Mesenchymal stem cell (in vitro differentiated cells and primary cell): Measurements from ENCODE around the gene ITPA.

Experiments used
- DNase-seq: peaks from one replicate; pipeline ENCODE4 v3.0.0-alpha.2; 2013
- H2AFZ ChIP-seq: one replicate; pipeline ENCODE4 v1.6.1; 2013; ENCODE audit warnings: low read depth, mild to moderate bottlenecking, control low read depth, inconsistent platforms, low read length, moderate library complexity
- H2AK5ac ChIP-seq: 2 replicates; pipeline ENCODE4 v1.6.1; 2013; ENCODE audit warnings: low read length, moderate library complexity, mild to moderate bottlenecking, inconsistent platforms; ENCODE audit not compliant: severe bottlenecking
- H2BK120ac ChIP-seq: one replicate; pipeline ENCODE4 v1.6.1; 2013; ENCODE audit warnings: low read depth, mild to moderate bottlenecking, inconsistent platforms, low read length, moderate library complexity
- H2BK12ac ChIP-seq, 2 experiments: one replicate each; pipeline ENCODE4 v1.6.1; 2013; ENCODE audit warnings: inconsistent platforms in 2 of 2, low read length in 2 of 2, mild to moderate bottlenecking in 2 of 2, moderate library complexity in 2 of 2, control low read depth in 1 of 2
- H2BK15ac ChIP-seq: one replicate; pipeline ENCODE4 v1.6.1; 2013; ENCODE audit warnings: mild to moderate bottlenecking, low read depth, inconsistent platforms; ENCODE audit not compliant: poor library complexity, severe bottlenecking
- H2BK5ac ChIP-seq: 2 replicates; pipeline ENCODE4 v1.6.1; 2013; ENCODE audit warnings: low read depth, mild to moderate bottlenecking, low read length, control low read depth, inconsistent platforms; ENCODE audit not compliant: poor library complexity, severe bottlenecking
- H3K14ac ChIP-seq, 2 experiments: one replicate each; pipeline ENCODE4 v1.6.1; 2013; ENCODE audit warnings: inconsistent platforms in 2 of 2, low read length in 2 of 2, control low read depth in 1 of 2, mild to moderate bottlenecking in 1 of 2, moderate library complexity in 1 of 2
- H3K18ac ChIP-seq, 2 experiments: one replicate each; pipeline ENCODE4 v1.6.1; 2013; ENCODE audit warnings: inconsistent platforms in 2 of 2, low read length in 2 of 2, control low read depth in 1 of 2, low read depth in 1 of 2, mild to moderate bottlenecking in 1 of 2
- H3K23ac ChIP-seq, 2 experiments: one replicate each; pipeline ENCODE4 v1.6.1; 2013; ENCODE audit warnings: inconsistent platforms in 2 of 2, low read length in 2 of 2, mild to moderate bottlenecking in 2 of 2, moderate library complexity in 2 of 2, control low read depth in 1 of 2
- H3K27ac ChIP-seq: 2 replicates; pipeline ENCODE4 v1.5.1; 2013; ENCODE audit warnings: mild to moderate bottlenecking, moderate library complexity, low read length, control low read depth, inconsistent platforms; ENCODE audit not compliant: poor library complexity, severe bottlenecking
- H3K27me3 ChIP-seq, 2 experiments: 2 replicates each; pipeline versions ENCODE4 v1.6.1 to v1.7.0; 2013; ENCODE audit warnings: low read length in 2 of 2, mild to moderate bottlenecking in 2 of 2, moderate library complexity in 2 of 2, control low read depth in 1 of 2, inconsistent platforms in 1 of 2; ENCODE audit not compliant: control insufficient read depth in 1 of 2, insufficient read depth in 1 of 2
- H3K36me3 ChIP-seq, 2 experiments: 2 replicates each; pipeline versions ENCODE4 v1.6.1 to v1.7.0; 2013; ENCODE audit warnings: low read length in 2 of 2, control low read depth in 1 of 2, inconsistent platforms in 1 of 2, low read depth in 1 of 2, mild to moderate bottlenecking in 1 of 2; ENCODE audit not compliant: insufficient read depth in 2 of 2, control insufficient read depth in 1 of 2
- H3K4ac ChIP-seq, 2 experiments: one replicate each; pipeline ENCODE4 v1.6.1; 2013; ENCODE audit warnings: inconsistent platforms in 2 of 2, low read length in 2 of 2, mild to moderate bottlenecking in 2 of 2, moderate library complexity in 2 of 2, control low read depth in 1 of 2, low read depth in 1 of 2
- H3K4me1 ChIP-seq: 2 replicates; pipeline ENCODE4 v1.6.1; 2013; ENCODE audit warnings: low read depth, low read length, control low read depth; ENCODE audit not compliant: control insufficient read depth, insufficient read depth
- H3K4me2 ChIP-seq: 2 replicates; pipeline ENCODE4 v1.6.1; 2013; ENCODE audit warnings: low read length, mild to moderate bottlenecking, inconsistent platforms; ENCODE audit not compliant: poor library complexity, severe bottlenecking
- H3K4me3 ChIP-seq, 2 experiments: 2 replicates each; pipeline versions ENCODE4 v1.5.1 to v1.7.0; 2013; ENCODE audit warnings: low read length in 2 of 2, mild to moderate bottlenecking in 2 of 2, control low read depth in 1 of 2, low read depth in 1 of 2; ENCODE audit not compliant: insufficient read depth in 1 of 2
- H3K79me1 ChIP-seq: replicated peaks from 2 replicates; pipeline ENCODE4 v1.6.1; 2013; ENCODE audit warnings: mild to moderate bottlenecking, control low read depth, low read length, inconsistent platforms; ENCODE audit not compliant: poor library complexity, severe bottlenecking
- H3K9ac ChIP-seq: 2 replicates; pipeline ENCODE4 v1.7.0; 2013; ENCODE audit warnings: mild to moderate bottlenecking, low read length, moderate library complexity
- H3K9me3 ChIP-seq: 2 replicates; pipeline ENCODE4 v1.7.0; 2013; ENCODE audit warnings: mild to moderate bottlenecking, low read length; ENCODE audit not compliant: control insufficient read depth
- H4K8ac ChIP-seq: one replicate; pipeline ENCODE4 v1.6.1; 2013; ENCODE audit warnings: inconsistent platforms, mild to moderate bottlenecking, low read length, moderate library complexity
- H4K91ac ChIP-seq: one replicate; pipeline ENCODE4 v1.6.1; 2013; ENCODE audit warnings: mild to moderate bottlenecking, low read length, inconsistent platforms
- WGBS: methylation state at CpG from one replicate; pipeline ENCODE4 v1.1.7; 2013; ENCODE audit warnings: mixed read lengths; 5-methylcytosine and 5-hydroxymethylcytosine counted together

The ITPA gene

DNA sequence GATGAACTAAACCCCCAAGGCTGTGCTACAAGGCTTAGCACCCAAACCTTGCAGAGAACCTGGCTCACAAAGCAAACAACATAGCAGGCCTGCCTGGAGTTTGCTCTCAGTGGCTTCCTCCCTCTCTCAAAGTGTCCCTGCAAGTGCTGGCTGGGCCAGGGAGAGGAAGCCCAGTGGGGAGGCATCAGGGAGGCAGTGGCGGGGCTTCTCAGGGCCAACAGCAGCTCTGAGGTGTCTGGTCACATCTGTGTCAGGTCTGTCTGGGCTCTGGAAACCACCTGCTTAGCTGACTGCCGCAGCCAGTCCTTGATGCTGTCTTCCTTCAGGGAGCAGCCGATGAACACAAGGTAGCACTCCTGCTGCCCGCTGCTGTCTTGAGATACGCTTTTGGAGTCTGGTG, 46.4 kb downstream of the ITPA start:
- Histone ChIP-seq H2BK12ac (no peak overlapping the region), H3K4ac (no peak overlapping the region), H3K36me3 (peaks cover 74 to 82% of the 10 kb centered on the region in 2 experiments), H3K4me1 (no peaks in the 10 kb centered on the region), H2BK5ac (no peak overlapping the region), H3K9me3 (no peaks in the 10 kb centered on the region), H2AFZ (no peak overlapping the region), H2AK5ac (no peak overlapping the region), H4K91ac (no peak overlapping the region), H3K23ac (no peak overlapping the region), H3K4me2 (no peak overlapping the region), H3K18ac (no peak overlapping the region), H2BK120ac (no peak overlapping the region), H3K27me3 (no peaks in the 10 kb centered on the region), H3K9ac (no peak overlapping the region), H3K79me1 (no peaks in the 10 kb centered on the region), H3K4me3 (no peak overlapping the region), H3K27ac (no peak overlapping the region), H4K8ac (no peak overlapping the region), H2BK15ac (no peak overlapping the region), H3K14ac (no peak overlapping the region)
- no peak for DNase-seq
- WGBS = 98% methylated on average over 5 of the region's 5 CpGs

DNA sequence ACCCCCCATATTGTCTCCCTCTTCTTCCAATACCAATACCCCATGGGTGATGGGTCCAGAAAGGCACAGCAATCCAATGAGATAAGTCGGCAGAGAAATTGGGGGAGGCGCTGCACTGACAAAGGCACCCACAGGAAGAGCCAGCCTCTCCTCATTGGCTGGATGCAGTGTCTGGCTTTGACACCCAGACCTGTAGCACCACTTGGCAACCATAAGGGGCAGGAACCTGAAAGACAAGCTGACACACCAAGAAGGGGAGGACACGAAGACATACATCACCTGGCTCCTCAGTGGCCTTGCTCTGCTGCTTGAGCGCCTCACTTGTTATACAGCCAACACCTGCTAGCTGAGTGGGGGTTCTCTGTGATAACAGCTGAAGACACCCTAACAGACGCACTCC, 49.1 kb downstream of the ITPA start:
- no peak overlapping the region for H4K8ac ChIP-seq
- no peak overlapping the region for H2AFZ ChIP-seq
- H2BK5ac ChIP-seq = no peak overlapping the region
- H2BK15ac ChIP-seq = no peak overlapping the region
- no peak overlapping the region for H3K4me3 ChIP-seq
- no peaks in the 10 kb centered on the region for H3K9me3 ChIP-seq
- no peaks in the 10 kb centered on the region for H3K27me3 ChIP-seq
- no peak overlapping the region for H3K9ac ChIP-seq
- H2BK12ac ChIP-seq = no peak overlapping the region
- no peak overlapping the region for H4K91ac ChIP-seq
- H3K18ac ChIP-seq = no peak overlapping the region
- H3K79me1 ChIP-seq = no peaks in the 10 kb centered on the region
- no peak overlapping the region for H3K4me2 ChIP-seq
- WGBS = 98% methylated on average over 5 of the region's 5 CpGs
- H2AK5ac ChIP-seq = no peak overlapping the region
- no peaks in the 10 kb centered on the region for H3K4me1 ChIP-seq
- no peak overlapping the region for H3K27ac ChIP-seq
- no peak overlapping the region for H2BK120ac ChIP-seq
- H3K36me3 ChIP-seq = peaks cover 61 to 70% of the 10 kb centered on the region in 2 experiments
- no peak overlapping the region for H3K23ac ChIP-seq
- no peak for DNase-seq
- no peak overlapping the region for H3K4ac ChIP-seq
- no peak overlapping the region for H3K14ac ChIP-seq

DNA sequence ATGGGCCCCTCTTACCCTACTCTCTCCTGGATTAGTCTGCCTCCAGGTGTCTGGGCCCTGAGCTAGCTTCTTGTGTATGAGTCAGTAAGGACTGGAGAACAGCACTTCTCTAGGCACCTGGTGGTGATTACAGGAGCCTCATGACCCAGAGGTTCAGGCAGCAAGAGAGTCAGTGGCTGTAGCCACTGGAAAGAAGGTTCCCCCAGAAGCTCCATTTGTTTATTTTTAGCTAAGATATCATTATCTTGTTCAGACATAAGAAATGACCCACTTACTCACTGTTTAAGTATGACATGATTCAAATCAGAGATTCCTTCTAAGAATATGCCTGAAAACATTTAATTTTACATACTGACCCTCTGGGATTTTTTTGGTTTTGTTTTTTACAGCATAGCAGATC, 53.3 kb downstream of the ITPA start:
- H2BK5ac ChIP-seq = no peak overlapping the region
- H3K79me1 ChIP-seq = no peaks in the 10 kb centered on the region

DNA sequence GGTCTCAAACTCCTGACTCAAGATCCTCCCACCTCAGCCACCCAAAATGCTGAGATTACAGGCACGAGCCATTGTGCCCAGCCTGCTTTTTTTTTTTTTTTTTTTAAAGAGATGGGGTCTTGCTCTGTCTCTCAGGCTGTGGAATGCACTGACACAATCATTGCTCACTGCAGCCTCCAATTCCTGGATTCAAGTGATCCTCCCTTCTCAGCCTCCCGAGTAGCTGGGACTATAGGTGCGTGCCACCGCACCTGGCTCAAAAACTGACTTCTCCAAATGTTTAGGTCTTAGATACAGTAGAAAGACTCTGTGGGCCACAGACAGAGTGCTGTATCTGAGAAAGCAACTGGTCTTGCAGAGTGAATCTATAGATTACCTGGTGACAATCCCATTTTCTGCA, 60.8 kb downstream of the ITPA start:
- Histone ChIP-seq H3K4me2 (no peak overlapping the region), H3K9me3 (no peaks in the 10 kb centered on the region), H2AFZ (no peak overlapping the region), H3K4me1 (no peaks in the 10 kb centered on the region), H2BK12ac (no peak overlapping the region), H3K27me3 (no peaks in the 10 kb centered on the region), H2BK15ac (no peak overlapping the region), H3K23ac (no peak overlapping the region), H3K4ac (no peak overlapping the region), H3K18ac (no peak overlapping the region), H2BK120ac (no peak overlapping the region), H3K79me1 (no peaks in the 10 kb centered on the region), H3K9ac (no peak overlapping the region), H3K27ac (no peak overlapping the region), H3K14ac (no peak overlapping the region), H2AK5ac (no peak overlapping the region), H3K4me3 (no peak overlapping the region), H4K91ac (no peak overlapping the region), H4K8ac (no peak overlapping the region), H3K36me3 (peaks cover 37 to 60% of the 10 kb centered on the region in 2 experiments), H2BK5ac (no peak overlapping the region)
- WGBS = 97% methylated on average over 3 of the region's 4 CpGs
- no peak for DNase-seq

More for the DNA sequence above, 53.3 kb downstream of the ITPA start:
- no peak overlapping the region for H2AFZ ChIP-seq
- H2BK120ac ChIP-seq = no peak overlapping the region
- no peak overlapping the region for H3K4me3 ChIP-seq
- no peaks in the 10 kb centered on the region for H3K27me3 ChIP-seq
- H3K14ac ChIP-seq = no peak overlapping the region
- no peak overlapping the region for H3K23ac ChIP-seq
- no peak overlapping the region for H3K4ac ChIP-seq
- H2AK5ac ChIP-seq = no peak overlapping the region
- no peak overlapping the region for H2BK15ac ChIP-seq
- no peaks in the 10 kb centered on the region for H3K4me1 ChIP-seq
- peaks cover 50 to 62% of the 10 kb centered on the region in 2 experiments for H3K36me3 ChIP-seq
- DNase-seq = peak; percentile 8
- no peak overlapping the region for H3K27ac ChIP-seq
- H3K9me3 ChIP-seq = no peaks in the 10 kb centered on the region
- no peak overlapping the region for H3K18ac ChIP-seq
- no peak overlapping the region for H3K9ac ChIP-seq
- H4K8ac ChIP-seq = no peak overlapping the region
- H4K91ac ChIP-seq = no peak overlapping the region
- no peak overlapping the region for H2BK12ac ChIP-seq
- H3K4me2 ChIP-seq = no peak overlapping the region
